ENCODE results near the gene THRAP3.
A peak's percentile ranks its signal among the peaks of the same experiment; 100 is the strongest.
"Not testable (repeated sequence)": the region's sequence is repeated elsewhere in the genome, so short reads cannot be mapped to it uniquely, and the experiment has no call there.

Gene THRAP3

DNA sequence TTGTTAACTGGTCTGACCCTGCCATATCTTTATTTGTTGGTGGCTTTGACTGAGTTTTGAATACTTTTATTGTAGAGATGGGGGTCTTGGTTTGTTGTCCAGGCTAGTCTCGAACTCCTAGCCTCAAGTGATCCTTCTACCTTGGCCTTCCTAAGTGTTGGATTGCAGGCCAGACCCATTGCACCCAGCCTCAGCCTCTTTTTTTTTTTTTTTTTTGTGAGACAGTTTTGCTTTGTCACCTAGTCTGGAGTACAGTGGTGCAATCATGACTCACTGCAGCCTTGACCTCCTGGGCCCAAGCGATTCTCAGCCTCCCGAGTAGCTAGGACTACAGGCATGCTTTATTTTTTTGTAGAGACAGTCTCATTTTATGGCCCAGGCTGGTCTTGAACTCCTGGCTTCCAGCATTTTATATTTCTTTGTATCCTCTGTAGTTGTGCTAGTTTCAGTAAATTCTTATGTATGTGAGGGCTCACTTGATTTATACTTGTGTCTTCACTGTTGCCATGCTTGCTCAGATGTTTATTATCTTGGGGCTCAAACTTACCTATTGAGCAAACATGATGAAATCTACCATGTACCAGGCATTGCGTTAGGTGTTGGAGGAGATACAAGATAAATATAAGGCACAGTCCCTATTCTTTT lies 24.1 kb downstream of the THRAP3 start:
- no peak for DNase-seq (ENCODE audit: low spot score)

DNA sequence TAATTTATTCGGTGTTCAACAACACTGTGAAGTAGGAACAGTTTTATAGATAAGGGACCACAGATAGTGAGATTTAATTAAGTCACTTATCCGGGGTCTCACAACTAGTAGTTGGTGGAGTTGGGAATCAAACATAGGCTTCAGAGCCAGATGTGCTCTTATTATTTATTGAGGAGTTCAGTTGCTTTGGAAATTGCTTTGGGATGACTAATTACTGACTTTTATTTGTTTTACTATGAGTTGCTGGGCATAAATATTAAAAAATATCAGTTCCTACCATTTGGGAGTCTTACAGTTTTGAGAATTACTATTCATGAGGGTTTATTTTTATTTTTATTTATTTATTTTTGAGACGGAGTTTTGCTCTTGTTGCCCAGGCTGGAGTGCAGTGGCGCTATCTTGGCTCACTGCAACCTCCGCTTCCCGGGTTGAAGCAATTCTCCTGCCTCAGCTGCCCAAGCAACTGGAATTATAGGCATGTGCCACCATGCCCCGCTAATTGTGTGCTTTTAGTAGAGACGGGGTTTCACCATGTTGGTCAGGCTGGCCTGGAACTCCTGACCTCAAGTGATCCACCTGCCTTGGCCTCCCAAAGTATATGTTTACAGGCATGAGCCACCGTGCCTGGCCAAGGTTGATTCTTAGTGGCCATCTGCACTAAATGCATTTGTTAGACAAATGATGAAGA lies 27.7 kb downstream of the THRAP3 start:
- DNase-seq (ENCODE audit: low spot score): no peak

DNA sequence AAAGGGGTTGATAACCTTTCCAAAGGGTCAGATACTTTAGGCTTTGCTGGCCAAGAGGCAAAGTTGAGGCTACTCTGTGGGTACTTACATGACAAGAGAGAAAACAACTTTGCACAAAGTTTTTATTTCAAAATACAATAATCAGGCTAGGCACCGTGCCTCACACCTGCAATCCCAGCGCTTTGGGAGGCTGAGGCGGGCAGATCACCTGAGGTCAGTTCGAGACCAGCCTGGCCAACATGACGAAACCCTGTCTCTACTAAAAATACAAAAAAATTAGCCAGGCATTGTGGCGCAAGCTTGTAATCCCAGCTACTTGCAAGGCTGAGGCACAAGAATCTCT lies 28.2 kb downstream of the THRAP3 start:
- DNase-seq (ENCODE audit: low spot score): not testable (repeated sequence)

DNA sequence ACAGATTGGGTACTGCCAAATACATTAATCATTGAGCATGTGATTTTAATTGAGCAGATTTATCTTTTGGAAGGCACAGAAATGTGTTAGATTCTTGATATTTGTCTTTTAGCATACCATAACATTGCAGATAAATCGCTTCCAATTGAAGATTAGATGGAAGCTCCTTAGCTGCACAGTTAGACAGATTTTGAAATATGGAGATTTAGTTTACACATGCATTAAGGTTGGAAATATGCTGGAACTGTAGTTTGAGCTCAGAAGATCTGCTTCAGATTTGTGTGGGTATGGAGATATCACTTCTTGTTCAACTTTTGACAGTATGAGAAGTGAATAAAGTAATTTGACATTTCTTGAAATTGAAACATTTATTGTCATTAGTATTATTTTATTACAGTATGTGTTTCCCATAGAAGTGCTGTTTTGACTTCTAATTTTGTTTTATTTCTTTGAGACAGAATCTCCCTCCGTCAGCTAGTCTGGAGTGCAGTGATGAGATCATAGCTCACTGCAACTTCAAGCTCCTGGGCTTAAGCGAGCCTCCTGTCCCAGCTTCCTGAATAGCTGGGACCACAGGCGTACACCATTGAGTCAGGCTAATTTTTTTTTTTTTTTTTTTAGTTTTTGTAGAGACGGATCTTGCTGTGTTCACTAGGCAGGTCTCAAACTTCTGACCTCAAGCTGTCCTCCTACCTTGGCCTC lies 29.1 kb downstream of the THRAP3 start:
- DNase-seq (ENCODE audit: low spot score): no peak

DNA sequence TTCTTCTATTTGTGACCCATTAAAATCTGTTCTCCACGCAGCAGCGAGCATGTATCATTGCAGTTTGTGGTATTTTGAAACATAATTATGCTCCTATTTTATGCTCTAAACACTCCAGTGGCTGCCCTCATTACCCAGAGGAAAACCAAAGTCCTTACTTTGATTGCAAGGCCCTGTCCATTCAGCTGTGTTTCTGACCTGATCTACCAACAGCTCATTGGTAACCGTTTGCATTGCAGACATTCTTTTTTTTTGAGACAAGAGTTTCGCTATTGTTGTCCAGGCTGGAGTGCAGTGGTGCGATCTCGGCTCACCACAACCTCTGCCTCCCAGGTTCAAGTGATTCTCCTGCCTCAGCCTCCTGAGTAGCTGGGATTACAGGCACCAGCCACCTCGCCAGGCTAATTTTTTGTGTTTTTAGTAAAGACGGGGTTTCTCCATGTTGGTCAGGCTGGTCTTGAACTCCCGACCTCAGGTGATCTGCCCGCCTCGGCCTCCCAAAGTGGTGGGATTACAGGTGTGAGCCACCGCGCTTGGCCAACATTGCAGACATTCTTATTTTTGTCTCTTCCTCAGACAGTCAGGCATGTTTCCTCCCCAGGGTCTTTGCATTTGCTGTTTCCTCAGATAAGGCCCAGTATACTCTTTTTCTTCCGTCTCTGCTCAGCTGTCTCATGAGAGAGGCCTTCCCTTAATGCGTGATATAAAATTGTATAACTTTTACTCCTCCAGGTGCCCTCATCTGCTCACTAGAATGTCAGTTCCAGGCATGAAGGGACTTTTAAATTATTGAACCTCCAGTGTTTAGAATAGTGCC lies 32.5 kb downstream of the THRAP3 start:
- DNase-seq (ENCODE audit: low spot score): no peak

DNA sequence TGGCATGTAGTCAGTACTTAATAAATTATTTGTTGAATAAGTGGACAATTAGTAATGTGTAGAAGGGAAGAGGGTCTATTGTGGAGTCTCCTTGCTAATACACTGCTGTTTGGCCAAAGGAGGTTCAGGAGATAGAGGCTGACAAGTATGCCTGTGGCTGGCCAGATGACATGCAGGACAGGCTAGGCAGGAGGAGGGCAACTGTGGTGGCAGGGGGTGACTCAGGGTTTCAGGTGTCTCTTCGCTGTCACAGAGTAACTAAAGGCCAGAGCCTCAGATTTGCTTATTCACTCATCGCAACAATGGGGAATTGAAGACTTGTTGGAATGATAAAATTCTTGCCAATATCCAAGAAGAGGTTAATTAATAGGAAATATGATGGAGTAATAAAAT lies 33.1 kb downstream of the THRAP3 start:
- no peak for DNase-seq (ENCODE audit: low spot score)

DNA sequence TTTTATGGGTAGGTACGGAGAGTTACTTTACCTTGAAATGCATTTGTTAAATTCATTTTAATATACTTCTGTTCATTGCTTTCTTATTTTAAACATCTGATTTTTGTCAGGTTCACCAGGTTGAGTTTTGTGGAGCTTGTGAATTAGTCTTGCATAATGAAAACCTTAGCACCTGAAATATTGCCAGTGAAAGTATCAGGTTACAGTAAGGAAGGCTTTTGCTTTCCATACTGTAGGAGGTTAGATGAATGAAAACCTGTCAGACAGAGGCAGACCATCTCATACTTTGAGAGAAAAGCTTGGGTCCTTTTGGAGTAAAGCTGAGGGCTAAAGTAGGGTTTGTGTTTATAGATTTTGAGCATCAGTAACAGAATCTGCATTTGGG lies 34.7 kb downstream of the THRAP3 start:
- DNase-seq (ENCODE audit: low spot score): no peak

DNA sequence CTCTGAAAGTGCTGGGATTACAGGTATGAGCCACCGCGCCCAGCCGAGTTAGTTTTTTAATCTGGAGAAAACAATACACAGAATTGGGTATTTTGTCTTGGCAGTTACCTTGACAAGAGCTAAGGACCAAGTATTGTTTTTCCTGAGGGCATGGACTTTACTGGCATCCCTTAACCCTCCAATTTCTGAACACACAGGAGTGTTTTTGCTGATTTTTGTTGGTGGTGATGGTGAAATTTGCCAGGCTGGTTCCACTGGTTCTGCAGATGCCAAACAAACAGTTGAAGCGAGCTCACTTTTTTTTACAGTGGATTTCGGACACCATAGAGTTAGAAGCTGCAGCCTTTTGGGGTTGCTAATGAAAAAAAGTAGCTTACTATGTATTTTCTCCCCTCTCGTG lies 44.7 kb downstream of the THRAP3 start:
- no peak for DNase-seq (ENCODE audit: low spot score)

DNA sequence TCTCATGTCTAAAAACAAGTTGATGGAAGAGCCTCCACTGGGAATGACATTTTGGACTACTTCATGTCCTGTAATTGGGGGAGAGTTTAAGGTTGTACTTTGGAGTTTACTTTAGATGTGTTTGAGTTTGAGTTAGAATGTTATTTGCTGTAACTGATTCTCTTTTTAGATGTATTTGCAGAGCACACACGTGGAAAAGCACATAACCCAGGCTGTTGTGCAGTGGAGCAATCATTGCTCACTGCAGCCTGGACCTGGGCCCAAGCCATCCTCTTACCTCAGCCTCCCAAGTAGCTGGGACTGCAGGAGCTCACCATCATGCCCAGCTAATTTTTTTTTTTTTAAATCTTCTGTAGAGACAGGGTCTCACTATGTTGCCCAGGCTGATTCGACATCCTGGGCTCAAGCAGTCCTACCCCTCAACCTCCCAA lies 45.2 kb downstream of the THRAP3 start:
- DNase-seq (ENCODE audit: low spot score): no peak

DNA sequence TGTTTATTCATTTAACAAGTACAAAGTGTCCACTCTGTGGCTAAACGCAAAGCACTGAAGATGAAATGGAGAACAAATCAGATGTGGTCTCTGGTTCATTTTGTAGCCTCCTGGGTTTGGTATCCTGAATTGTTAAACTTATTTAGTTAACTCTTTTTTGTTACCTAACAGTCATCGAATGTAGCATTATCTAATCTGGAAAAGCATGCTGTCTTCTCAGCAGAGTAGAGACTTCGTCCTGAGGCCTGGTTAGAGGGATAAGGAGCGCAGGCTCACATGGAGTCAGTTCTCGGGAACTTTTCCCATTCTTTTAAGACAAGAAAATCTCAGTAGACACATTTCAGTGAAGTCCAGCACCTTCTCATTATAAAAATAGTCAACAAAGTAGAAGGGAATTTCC lies 48.8 kb downstream of the THRAP3 start:
- no peak for DNase-seq (ENCODE audit: low spot score)

DNA sequence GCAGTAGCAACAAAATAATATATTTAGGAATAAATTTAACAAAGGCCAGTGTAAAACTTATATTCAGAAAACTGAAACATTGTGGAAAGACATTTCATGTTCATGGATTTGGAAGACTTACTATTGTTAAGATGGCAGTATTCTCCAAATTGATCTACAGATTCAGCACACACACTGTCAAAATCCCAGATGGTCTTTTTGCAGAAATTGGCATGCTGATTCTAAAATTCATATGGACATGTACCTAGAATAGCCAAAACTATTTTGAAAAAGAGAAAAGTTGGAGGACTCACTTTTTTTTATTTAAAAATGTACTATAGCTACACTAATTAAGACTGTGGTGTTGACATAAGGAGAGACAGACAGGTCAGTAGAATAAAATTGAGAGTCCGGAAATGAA lies 50.0 kb downstream of the THRAP3 start:
- no peak for DNase-seq (ENCODE audit: low spot score)

DNA sequence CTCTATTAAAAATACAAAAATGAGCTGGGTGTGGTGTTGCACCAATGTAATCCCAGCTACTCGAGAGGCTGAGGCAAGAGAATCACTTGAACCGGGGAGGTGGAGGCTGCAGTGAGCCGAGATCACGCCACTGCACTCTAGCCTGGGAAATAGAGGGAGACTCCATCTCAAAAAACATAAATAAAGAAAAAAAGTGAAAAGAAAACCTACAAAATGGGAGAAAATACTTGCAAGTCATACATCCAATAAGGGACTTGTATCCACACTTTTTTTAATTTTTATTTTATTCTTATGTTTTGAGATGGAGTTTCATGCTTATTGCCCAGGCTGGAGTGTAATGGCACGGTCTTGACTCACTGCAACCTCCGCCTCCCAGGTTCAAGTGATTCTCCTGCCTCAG lies 52.4 kb downstream of the THRAP3 start:
- DNase-seq (ENCODE audit: low spot score): no peak

DNA sequence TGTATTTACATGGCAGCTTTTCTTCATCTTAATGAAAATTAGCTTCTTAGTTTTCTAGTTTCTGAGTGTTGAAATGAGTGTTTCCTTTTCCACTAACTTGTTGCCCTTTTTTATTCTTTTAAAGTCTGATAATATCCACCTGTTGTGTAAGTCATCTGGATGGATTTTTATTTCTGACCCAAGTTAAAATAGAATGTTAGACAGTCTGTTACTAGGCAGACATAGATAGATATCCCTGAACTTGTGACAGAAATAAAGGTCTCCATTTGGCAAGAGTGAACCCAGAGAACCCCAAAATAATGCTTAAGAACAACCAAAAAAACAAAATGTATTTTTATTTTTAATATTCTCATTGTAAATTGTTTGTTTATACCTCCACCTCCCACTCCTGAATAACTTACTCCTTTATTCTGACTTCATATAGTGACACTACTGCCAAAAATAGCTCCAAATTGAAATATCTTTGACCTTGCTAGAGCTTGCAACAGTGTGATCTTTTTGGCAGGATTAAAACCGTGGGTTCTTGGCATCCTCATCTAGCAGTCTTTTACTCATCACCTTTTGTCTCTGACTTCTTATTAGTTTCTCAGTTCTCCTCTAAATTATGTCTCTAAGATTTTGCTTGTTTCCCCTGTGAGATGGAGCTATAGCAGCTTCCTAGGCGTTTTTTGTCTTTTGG lies 55.0 kb downstream of the THRAP3 start:
- DNase-seq (ENCODE audit: low spot score): no peak

DNA sequence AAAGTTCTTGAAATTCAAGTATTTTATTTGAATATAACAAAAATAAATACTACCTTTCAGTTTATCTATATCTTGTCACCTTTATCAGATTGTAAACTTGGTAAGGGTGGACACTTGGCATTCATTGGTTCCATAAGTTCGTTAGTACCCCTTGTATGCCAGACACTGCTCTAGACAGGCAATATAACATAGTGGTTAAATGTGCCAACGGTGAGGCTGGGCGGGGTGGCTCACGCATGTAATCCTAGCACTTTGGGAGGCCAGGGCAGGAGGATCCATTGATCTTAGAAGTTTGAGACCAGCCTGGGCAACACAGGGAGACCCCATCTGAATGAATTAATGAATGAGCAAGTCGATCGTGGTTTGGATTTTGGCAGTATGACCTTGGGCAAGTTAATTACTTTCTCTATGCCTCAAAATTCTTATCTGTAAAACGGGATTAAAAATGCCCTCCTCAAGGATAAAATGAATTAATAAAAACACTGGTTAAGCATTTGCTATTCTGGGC lies 55.6 kb downstream of the THRAP3 start:
- DNase-seq (ENCODE audit: low spot score): no peak

DNA sequence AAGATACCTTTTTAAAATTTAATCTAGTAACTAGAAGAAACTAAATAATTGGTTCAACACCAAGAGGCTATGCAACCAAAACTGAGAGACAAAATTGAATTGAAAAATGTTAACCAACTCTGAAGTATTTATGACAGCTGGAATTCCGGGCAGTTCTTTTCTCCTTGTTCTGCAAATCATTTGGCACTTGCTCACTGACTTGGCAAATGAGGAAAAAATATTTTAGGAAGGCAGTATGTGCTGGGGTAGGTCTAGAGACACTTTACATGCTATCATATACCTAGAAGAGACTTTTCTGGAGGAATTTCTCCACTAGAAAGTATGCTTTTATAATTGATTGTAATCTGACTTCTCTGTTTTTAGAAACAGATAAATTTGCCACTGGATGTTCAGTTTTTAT lies 59.8 kb downstream of the THRAP3 start:
- no peak for DNase-seq (ENCODE audit: low spot score)

DNA sequence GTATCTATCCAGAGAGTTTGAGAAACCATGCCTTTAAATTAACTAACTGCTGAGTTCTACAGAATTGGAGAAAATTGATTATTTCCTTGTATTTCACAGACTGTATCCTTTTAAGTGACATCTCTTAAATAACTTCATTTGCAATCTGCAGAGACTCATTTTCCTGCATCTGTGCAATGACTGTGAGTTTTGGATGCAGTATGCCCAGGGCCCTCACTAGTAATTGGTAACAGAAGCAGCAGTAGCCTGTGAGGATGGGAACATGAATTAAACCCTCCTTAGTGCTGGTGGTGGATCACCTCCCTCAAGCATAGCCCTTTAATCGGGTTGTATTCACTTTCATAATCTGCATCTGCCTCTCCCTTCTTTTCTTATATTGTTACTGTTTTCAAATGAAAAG lies 60.3 kb downstream of the THRAP3 start:
- DNase-seq (ENCODE audit: low spot score): no peak

DNA sequence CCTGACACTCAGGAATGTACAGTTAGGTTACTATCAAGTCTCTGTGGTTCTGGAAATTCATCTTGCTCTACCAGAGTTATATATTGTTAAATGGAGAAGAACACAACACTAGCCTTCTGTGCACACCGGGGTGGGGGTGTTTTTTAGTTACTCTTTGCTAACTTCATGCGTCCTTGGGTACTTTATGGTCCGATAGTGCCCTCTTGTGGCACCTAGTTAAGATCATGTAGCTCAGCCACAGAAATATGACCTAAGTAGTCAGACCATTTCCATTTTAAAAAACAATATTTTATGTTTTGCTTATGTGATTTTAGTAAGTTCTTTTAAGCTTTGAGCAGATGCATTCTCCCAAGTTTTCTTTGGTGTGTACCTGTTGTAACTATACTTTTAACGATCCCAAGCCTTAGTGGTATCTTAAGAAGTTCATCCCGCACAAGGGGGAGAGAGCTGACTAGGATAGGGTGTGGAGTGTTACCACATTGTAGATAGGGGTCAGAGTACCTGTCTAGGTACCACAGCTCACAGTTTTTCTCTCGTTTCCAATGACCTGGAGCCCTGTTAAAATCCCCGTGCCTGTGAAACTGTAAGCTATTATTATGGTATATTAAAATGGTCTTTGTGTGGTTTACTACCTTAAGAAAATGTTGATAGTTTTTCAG lies 61.3 kb downstream of the THRAP3 start:
- peak; percentile 69 for DNase-seq (ENCODE audit: low spot score)

DNA sequence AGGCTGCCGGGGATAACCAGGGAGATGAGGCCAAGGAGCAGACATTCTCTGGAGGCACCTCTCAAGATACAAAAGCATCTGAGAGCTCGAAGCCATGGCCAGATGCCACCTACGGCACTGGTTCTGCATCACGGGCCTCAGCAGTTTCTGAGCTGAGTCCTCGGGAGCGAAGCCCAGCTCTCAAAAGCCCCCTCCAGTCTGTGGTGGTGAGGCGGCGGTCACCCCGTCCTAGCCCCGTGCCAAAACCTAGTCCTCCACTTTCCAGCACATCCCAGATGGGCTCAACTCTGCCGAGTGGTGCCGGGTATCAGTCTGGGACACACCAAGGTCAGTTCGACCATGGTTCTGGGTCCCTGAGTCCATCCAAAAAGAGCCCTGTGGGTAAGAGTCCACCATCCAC lies 62.6 kb downstream of the THRAP3 start:
- no peak for DNase-seq (ENCODE audit: low spot score)

DNA sequence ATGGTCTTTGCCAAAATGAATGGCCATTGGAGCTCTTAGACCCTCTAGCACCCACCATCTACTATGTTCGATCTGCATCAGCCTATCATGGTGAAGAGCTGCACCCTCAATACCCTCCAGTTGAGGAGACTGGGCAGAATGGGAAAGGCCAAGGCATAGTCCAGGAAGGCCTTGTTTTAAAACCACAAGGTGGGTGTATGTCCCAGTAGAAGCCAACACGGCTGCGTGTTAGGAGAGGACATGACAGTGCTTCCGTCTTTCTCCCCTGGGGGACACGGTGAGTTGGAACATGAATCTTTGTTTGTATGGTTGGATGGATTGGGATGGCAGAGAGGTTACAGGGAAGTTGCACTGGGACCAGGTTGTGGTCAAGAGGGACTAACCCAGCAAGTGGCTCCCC lies 63.4 kb downstream of the THRAP3 start:
- no peak for DNase-seq (ENCODE audit: low spot score)

DNA sequence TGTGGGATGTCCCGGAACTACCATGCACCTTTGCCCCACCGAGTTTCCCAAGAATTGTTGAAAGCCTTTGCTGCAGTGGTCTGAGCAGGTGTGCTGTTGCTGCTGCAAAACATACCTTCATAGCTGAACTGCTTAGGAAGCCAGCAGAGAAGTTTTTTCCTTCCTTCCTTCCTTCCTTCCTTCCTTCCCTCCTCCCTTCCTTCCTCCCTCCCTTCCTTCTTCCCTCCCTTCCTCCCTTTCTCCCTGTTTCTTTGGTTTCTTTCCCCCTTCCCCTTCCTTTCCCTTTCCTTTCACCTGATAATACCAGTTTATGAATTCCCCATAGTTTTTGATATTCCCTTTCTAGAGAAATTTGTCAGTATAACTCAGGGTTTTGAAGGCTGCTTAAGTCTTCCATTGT lies 71.1 kb downstream of the THRAP3 start:
- no peak for DNase-seq (ENCODE audit: low spot score)

DNA sequence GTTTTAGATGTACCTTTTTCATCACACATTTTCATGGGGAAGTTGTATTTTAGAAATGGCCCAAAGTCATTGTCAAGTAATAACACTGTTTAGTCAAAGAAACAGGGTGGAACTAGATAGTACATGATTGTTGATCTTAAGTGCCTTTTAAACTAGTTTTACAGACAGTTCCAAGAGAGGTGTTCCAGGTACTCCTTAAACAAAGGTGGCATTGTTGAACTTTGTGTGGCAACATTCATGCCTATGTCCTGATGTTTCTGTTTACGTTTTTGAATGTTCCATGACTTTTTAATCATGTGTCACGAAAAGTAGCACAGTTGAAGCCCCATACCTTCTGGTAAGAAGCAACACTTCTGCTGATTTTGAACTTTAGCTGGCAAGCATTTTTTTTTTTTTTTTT lies 72.8 kb downstream of the THRAP3 start:
- DNase-seq (ENCODE audit: low spot score): no peak
